HCT116 (cell line): ENCODE results near the gene DNMT3A.

Experiments
- EZH2phosphoT487 ChIP-seq: fragments of 200-600 bp; IDR thresholded peaks from 2 replicates; pipeline ENCODE4 v1.6.1; 2018; ENCODE audit warnings: antibody characterized with exemption, borderline replicate concordance
- POLR2AphosphoS5 ChIP-seq: IDR thresholded peaks from 2 replicates; pipeline ENCODE4 v1.6.1; 2011; ENCODE audit warnings: mild to moderate bottlenecking, low read depth, low read length, moderate library complexity
- TF ChIP-seq, protein P1 (sequence below), 3 experiments: fragments of 200-600 bp in 1 of 3; sonication (generic) in 1 of 3; IDR thresholded peaks in 2 of 3; conservative IDR thresholded peaks in 1 of 3; 2 replicates each; pipeline ENCODE4 v1.5.1; 2012 to 2017; ENCODE audit warnings: low read depth in 2 of 3, low read length in 2 of 3, antibody characterized with exemption in 1 of 3, borderline replicate concordance in 1 of 3, control low read depth in 1 of 3, mild to moderate bottlenecking in 1 of 3, mixed read lengths in 1 of 3, mixed run types in 1 of 3, moderate library complexity in 1 of 3; ENCODE audit not compliant: insufficient read depth in 1 of 3
- TF ChIP-seq, protein P2 (sequence below): IDR thresholded peaks from 2 replicates; pipeline ENCODE4 v1.6.1; 2011; ENCODE audit warnings: mild to moderate bottlenecking, low read length, moderate library complexity; ENCODE audit not compliant: insufficient replicate concordance; ENCODE audit errors: extremely low read depth

DNA sequence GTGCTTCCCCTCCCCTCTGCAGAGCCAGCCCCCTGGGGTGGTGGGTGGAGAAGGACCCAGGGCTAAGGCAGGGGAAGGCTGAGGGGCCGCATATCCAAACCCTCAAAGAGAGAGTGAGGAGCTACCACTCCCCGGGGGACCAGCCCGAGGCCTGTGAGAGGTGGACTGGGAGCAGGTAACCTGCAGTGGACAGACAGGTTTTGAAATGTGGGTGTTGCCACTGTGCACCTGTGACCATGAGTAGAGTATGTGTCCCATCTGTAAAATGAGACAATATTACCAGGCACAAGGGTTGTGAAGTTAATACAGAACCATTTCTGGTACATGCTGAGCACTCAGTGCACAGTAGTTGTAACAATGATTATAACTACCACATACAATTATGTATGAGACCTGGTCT lies 122.1 kb downstream of the DNMT3A start:
- TF ChIP-seq, protein P1, sequence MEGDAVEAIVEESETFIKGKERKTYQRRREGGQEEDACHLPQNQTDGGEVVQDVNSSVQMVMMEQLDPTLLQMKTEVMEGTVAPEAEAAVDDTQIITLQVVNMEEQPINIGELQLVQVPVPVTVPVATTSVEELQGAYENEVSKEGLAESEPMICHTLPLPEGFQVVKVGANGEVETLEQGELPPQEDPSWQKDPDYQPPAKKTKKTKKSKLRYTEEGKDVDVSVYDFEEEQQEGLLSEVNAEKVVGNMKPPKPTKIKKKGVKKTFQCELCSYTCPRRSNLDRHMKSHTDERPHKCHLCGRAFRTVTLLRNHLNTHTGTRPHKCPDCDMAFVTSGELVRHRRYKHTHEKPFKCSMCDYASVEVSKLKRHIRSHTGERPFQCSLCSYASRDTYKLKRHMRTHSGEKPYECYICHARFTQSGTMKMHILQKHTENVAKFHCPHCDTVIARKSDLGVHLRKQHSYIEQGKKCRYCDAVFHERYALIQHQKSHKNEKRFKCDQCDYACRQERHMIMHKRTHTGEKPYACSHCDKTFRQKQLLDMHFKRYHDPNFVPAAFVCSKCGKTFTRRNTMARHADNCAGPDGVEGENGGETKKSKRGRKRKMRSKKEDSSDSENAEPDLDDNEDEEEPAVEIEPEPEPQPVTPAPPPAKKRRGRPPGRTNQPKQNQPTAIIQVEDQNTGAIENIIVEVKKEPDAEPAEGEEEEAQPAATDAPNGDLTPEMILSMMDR (IDR thresholded peaks at IDR 0.05 in 2 of 3, conservative IDR thresholded peaks at IDR 0.05 in 1 of 3; ENCODE audit: borderline replicate concordance in 1 of 3, insufficient read depth in 1 of 3, low read depth in 2 of 3, low read length in 2 of 3) = no peak
- TF ChIP-seq EZH2phosphoT487 = no peak
- TF ChIP-seq POLR2AphosphoS5 = no peak
- TF ChIP-seq, protein P2, sequence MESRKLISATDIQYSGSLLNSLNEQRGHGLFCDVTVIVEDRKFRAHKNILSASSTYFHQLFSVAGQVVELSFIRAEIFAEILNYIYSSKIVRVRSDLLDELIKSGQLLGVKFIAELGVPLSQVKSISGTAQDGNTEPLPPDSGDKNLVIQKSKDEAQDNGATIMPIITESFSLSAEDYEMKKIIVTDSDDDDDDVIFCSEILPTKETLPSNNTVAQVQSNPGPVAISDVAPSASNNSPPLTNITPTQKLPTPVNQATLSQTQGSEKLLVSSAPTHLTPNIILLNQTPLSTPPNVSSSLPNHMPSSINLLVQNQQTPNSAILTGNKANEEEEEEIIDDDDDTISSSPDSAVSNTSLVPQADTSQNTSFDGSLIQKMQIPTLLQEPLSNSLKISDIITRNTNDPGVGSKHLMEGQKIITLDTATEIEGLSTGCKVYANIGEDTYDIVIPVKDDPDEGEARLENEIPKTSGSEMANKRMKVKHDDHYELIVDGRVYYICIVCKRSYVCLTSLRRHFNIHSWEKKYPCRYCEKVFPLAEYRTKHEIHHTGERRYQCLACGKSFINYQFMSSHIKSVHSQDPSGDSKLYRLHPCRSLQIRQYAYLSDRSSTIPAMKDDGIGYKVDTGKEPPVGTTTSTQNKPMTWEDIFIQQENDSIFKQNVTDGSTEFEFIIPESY = no peak
